Endometrial microvascular endothelial cells (primary cell): Measurements from ENCODE around the gene CACNA1C. TPM values are rescaled to one million over a fixed set of nuclear protein-coding genes. Genes with fewer than 3 reads are reported as not detected.

Experiments
- in situ Hi-C: cut with HindIII; loops from 2 replicates; pipeline ENCODE4 v1.10.0; 2017; ENCODE audit warnings: low sequenced_read_pairs, low pct_unique_long_range_greater_than_20kb; ENCODE audit errors: inconsistent ontology term
- total RNA-seq: library from RNA; depleted of rRNA; stranded (reverse); fragments of >200 nt; gene quantifications from one replicate; pipeline ENCODE4 v1.2.3, GENCODE V29; 2015; ENCODE audit errors: inconsistent ontology term

Gene CACNA1C
- total RNA-seq, 1 donor from 2014 or later = not detected

- in situ Hi-C loops = no loop called here
Observed at GRCh38 chr12:2416158-2416557, 363.4 kb downstream of the CACNA1C start.

- in situ Hi-C loops = no loop called here
Observed at GRCh38 chr12:2417481-2418160, 364.8 kb downstream of the CACNA1C start.

DNA sequence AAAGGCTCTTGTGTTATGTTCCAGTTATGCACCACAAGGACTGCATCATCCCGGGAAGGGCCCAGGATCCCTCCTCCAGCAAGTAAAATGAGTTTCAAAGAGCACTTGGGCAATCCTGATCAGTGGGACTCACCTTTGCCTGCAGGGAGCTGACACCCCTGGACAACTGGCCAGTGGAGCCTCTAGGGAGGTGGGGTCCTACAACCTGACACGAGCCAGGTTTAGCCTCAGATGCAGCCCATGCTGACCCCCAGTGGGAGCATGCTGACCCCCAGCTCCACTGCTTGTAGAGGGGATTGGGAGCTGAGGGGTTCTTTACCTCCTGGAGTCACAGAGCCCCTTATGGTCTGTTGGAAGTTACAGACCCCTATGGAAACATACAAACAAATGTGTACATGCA, 365.8 kb downstream of the CACNA1C start:
- in situ Hi-C loops = no loop called here

DNA sequence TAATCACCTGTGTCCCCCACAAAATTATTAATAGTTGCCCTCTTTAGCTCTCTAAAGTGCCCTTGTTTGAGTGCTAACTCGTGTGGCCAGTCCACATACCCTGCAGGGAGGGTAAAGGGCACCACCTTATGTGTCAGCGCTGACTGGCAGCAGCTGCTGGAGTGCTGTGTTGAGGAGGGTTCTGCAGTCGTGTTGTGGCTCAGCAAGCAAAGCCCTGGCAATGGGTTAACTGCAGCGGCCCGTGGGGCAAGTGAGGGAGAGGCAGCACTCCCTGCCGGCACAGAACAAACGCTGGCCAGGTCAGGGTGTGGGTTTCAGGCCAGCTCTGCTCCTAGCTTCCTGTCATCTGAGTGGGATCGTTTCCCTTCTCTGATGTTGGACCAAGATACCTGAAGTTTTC, 369.8 kb downstream of the CACNA1C start:
- in situ Hi-C loops = no loop called here

DNA sequence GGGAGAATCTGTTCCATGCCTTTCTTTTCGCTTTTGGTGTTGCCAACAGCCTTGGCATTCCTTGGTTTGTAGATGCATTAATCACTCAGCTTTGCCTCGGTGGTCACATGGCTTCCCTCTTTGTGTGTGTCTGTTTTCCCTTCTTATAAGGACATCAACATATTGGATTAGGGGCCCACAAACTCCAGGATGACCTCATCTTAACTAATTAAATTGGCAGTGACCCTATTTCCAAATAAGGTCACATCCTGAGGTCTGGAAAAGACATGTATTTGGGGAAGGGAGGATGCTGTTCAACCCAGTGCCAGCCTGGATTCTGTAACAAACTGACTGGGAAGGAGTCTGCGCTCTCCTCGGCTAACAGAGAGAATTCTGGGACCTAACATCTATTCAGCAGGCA, 376.2 kb downstream of the CACNA1C start:
- in situ Hi-C loops = no loop called here

DNA sequence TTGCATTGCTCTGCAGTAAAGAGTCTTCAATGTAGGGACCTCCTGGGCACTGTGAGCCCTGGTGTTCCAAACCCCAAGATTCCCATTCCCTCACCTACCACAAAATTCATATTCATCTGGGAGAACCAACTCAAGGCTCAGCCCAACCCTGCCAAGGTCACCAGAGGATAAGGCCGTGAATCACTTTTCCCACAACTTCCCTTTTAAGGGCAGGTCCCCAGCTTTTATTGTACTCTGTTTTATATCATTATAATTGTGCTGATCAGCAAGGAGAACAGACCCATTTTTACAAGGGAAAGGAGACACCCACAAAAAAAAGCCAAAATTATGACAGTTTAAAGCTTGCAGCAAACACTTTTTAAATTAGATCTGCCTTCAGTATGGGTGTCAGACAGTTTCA, 379.0 kb downstream of the CACNA1C start:
- in situ Hi-C loops = no loop called here

DNA sequence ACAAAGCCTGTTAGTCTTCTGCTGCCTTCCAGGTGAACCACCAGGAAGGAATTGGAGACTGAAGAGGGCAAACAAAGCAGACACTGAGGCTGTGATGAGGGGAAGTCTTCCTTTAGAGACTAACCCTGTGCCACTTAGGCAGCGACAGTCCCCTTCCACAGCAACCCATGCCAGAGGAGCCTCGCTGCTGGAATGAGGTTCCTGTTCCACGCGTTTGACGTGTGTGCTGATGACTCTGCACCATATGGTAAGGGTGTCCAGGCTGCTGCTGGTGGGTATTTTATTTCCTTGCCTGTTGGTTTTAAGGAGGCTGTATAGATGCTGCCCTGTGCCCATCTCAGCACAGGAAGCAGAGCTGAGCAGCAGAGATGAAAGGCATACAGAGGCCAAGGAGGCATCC, 380.1 kb downstream of the CACNA1C start:
- in situ Hi-C loops = no loop called here

DNA sequence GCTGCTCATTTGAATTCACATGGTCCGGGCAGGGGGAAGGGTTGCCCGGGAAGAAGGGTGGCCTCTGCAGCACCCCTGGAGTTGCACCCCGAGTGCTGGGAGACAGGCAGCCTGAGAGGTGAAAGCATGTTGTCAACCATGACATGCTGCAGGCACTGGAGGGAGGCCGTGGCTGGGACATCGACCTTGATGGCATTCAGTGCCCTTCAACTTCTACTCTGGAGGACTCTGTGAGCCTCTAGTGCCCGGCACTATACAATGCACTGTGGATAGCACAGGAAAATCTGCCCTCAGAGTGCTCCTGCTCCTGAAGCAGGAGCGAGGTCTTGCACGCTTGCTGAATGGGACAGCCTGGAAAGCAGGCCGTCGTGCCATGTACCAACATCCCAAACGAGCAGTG, 382.7 kb downstream of the CACNA1C start:
- in situ Hi-C loops = no loop called here

DNA sequence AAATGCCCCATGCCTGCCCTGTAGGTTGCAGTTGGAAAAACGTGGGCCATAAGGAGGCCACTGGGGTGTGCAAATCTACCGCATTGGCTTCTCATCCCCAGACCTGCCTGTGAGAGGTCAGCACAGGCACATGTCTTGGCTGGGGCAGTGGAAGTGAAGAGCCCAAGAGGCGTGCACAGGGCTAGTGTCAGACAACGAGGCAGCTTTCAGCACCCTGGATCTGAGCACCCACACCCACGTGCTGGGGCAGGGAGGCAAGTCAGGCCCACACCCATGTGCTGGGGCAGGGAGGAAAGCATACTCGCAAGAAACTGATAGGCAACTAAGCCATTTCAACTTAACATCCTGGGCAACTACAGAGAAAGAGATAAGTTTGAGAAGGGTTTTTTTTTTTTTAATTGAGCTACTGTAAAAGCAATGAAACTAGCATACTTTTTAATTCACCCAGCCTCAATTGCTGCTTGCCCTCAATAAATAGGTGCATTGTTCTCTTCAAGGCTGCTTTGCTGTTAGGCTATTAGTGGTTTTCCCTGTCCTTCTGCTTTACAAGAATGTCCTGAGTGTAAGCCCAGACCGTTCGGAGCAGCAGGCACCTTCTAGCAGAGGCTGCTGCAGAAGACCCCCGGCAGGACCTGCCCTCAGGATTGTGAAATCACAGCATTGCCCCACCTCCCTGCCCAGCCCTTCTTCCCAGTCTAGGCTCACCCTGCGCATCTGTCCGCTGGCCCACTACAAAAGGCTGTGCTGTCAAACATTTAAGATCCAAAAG, 386.7 kb downstream of the CACNA1C start:
- in situ Hi-C loops = no loop called here

GRCh38 chr12:2443776-2444175, 391.0 kb downstream of the CACNA1C start:
- in situ Hi-C loops = no loop called here

DNA sequence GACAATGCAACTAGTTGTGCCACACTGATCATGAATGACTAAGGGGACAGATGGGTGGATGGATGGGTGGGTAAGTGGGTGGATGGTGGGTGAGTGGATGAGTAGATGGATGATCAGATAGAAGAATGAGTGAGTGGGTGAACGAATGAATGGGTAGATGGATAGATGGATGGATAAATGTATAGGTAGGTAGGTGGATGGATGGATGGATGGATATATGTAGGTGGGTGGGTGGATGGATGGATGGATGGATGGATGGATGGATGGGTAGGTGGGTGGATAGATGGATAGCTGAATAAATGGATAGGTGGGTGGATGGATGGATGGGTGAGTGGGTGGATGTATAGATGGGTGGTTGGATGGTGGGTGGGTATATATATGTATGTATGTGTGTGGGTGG, 393.2 kb downstream of the CACNA1C start:
- in situ Hi-C loops = no loop called here

DNA sequence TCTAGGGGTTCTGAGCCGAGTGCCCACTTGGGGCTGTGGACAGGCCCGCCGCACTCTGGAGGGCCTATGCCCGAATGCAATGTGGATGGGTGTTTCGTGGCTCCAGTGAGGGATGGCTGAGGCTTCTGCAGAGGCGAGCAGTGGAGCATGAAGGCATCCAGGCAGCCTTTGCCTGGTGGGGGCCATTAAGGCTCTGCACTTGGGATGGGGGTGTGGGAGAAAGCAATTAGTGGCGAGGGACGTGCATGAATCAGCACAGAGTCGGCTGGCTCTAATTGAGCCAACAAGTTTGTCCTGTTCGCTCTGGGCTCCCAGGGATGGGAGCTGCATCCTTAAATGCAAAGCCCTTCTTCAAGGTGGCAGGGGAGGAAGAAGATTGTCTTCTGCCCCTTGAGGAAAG, 395.1 kb downstream of the CACNA1C start:
- in situ Hi-C loops = no loop called here

- in situ Hi-C loops = no loop called here
Observed at GRCh38 chr12:2449586-2449985, 396.8 kb downstream of the CACNA1C start.

DNA sequence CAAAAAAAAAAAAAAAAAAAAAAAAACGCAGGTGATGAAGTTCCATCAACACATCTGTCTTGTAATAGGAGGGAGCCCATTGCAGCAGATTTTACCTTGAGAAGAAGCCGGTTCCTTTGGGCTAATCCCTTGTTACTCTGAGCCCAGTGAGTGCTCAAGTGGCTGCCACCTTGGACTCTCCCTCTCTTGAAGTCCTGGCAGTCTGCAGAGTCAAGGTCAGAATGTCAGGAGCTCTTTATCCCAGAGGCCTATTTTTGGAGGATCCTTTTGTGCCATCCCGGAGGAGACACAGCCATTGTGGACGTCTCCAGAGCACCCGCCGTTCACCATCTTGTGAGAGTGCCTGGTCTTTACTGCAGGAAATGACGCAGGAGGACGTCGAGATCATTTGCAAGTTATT, 397.8 kb downstream of the CACNA1C start:
- in situ Hi-C loops = no loop called here

DNA sequence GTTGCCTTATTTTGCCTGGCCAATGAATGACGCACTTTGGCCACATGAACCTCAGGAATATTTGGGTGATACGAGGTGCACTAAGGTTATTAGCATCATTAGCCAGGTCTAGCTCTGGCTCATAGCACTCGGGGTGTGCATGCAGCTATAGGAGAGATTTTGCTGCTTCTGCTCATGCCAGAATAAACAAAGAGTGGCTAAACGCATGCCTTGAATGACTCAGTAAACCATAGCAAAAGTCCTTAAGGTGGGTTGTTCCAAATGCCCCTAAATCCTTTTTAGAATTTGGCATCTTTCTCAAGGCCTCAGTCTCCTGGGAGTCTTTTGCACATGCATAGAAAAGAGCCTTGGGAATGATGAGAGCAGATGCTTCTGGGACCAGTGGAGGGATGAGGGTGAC, 398.2 kb downstream of the CACNA1C start:
- in situ Hi-C loops = no loop called here

DNA sequence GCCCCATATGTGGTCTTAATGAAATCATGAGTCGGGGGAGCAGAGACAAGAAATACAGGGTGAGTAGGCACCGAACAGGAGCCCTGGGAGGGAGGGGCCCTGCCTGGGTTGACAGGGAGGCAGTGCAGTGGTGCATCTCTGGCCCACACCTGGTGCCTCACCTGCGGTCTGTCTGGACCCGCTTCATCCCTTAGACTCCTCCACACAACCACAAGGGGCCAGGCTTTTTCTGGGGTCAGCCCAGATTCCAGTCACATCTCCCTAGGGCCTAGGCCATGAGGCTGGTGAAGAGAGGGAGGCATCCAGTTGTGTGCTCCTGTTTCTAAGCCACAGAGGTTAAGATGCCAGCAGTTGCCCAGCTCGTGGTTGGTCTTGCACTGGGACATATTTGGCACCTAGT, 398.7 kb downstream of the CACNA1C start:
- in situ Hi-C loops = no loop called here

DNA sequence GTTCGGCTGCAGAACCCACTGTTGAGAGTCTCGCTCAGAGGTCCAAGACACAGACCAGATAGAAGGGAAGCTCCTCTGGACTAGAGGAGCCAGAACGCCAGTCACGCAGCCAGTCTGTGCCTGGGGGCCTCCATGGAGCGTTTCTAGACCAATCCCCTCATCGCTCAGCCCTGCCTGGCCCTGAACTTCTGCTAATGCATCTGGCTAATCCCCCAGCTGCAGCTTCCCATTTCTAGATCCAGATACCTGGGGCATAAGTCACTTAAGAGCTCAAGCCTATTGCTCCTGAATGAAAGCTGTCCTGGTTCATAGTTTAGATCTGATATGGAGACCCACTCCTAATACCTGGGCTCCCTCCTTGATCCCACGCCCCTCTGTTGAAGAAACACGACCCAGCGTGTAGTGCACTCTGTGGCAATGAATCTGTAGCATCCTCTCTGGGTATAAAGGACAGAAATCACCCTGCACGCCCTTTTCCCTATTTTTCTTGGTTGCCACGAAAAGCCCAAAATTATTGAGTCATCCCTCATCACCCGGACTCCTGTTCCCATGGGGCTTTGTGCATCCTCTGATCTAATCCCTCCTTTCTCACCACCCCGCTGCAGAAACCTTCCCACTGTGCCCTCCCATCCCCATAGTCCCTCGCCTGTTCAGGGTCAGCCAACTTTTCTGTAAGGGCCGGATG, 400.4 kb downstream of the CACNA1C start:
- in situ Hi-C loops = no loop called here

GRCh38 chr12:2453761-2454090, 400.9 kb downstream of the CACNA1C start:
- in situ Hi-C loops = no loop called here

DNA sequence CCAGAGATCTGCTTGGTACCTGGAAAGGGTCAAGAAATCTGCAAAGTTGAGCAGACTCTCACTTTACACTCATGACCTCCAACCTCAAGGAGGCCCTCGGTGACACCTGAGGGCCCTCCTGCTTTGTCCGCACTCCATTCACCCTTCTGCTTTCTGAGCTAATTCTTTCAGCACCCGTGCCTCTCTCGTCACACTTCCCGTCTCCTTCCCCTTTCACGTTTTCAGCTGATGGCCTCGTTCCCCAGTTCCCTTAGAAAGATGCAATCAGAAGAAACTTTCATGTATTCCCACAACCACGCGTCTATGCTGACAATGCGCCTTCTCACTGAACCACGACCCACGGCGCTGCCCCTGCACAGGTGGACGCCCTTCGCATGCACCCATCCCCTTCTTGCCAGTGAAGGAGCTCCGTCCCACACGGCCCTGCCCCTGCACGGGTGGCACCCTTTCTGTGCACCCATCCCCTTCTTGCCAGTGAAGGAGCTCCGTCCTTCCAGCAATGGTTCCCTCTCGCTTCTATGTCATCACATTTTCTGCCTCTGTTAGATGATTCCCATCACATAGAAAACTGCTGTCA, 401.9 kb downstream of the CACNA1C start:
- in situ Hi-C loops = no loop called here

DNA sequence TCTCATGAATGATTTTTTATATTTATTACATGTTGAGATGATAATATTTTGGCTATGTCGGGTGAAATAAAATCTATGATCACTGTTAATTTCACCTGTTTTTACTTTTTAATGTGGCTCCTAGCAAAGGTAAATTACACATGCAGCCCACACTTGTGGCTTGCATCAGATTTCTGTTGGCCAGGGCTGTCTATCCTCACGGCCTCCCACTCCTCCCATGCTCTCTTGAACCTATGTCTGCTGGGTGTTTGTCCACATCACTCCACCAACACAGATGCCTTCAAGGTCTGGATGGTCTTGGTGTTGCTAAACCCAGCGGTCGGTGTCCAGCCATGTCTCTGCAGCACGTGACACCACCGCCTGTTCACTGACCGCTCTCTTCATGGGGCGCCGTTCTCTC, 402.6 kb downstream of the CACNA1C start:
- in situ Hi-C loops = no loop called here
